Measurements from ENCODE around the gene ARHGEF39.

Gene ARHGEF39

DNA sequence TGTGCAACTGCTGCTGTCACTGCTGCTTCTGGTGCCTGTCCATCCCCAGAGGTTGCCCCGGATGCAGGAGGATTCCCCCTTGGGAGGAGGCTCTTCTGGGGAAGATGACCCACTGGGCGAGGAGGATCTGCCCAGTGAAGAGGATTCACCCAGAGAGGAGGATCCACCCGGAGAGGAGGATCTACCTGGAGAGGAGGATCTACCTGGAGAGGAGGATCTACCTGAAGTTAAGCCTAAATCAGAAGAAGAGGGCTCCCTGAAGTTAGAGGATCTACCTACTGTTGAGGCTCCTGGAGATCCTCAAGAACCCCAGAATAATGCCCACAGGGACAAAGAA is 9.0 kb upstream of the ARHGEF39 start:
- no peak for DNase-seq (ENCODE audit: low read depth)

DNA sequence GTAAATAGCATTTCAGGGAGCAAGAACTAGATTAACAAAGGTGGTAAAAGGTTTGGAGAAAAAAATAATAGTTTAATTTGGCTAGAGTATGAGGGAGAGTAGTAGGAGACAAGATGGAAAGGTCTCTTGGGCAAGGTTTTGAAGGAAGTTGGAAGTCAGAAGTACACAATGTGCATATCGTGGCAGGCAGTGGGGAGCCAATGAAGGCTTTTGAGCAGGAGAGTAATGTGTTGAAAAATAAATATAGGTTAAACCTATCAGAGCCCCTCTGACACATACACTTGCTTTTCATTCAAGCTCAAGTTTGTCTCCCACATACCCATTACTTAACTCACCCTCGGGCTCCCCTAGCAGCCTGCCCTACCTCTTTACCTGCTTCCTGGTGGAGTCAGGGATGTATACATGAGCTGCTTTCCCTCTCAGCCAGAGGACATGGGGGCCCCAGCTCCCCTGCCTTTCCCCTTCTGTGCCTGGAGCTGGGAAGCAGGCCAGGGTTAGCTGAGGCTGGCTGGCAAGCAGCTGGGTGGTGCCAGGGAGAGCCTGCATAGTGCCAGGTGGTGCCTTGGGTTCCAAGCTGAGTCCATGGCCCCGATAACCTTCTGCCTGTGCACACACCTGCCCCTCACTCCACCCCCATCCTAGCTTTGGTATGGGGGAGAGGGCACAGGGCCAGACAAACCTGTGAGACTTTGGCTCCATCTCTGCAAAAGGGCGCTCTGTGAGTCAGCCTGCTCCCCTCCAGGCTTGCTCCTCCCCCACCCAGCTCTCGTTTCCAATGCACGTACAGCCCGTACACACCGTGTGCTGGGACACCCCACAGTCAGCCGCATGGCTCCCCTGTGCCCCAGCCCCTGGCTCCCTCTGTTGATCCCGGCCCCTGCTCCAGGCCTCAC is 8.4 kb upstream of the ARHGEF39 start, which contains the start of gene CA9:
TSS of gene CA9 (plus strand) at position 797 of the 893 bp plus-strand sequence. CDS start at position 829, 32 bp downstream.
- no peak for DNase-seq (ENCODE audit: low read depth)

DNA sequence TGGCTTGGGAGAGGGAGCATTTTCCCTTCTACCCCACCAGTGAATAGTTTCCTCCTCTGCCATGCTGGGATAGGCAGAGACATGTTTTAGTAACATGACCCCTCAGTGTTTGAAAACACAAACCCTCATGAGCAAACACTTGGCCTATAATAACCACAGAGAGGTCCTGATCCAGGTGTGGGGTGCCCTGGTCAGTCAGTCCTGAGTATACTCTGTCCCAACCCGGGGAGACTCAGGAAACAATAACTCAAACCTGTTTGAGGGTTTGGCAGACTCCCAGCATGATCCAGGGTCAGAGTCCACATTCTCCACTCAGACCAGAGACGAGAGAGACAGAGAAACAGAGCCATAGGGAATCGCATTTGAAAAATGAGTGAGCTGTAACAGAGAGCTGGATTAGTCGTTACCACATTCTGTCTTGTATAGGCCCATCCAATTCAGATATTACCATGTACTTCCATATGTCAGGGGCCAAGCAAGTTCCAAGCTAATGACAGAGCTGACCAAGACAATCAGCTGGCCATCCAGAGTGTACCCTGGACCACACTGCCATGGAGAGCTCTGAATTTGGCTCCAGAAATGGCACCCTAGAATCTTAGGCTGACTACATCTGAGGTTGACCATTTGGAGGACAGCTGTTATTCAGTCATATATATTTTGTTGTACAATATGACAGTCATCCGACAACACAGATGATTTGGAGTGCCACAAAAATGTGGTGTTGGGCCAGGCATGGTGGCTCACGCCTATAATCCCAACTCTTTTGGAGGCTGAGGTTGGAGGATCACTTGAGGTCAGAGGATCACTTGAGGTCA is 4.5 kb upstream of the ARHGEF39 start:
- no peak for DNase-seq (ENCODE audit: low read depth)

DNA sequence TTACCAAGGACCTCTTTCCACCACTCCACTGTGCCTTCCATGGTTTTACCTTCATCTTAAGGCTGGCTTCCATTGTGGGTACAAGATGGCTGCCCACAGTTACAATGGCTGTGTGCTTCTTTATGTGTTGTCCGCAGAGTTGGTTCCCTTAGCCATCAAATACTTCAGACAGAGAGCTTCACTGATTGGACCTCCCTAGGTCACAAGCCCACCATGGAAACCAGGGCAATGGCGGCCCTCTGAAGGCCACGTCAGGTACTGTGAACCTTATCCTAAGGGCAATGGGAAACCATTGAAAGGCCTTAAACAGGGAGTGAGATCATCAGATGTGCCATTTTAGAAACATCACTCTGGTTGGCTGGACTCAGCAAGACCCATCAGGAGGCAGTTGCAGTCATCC is 2.9 kb upstream of the ARHGEF39 start:
- no peak for DNase-seq (ENCODE audit: low read depth)

DNA sequence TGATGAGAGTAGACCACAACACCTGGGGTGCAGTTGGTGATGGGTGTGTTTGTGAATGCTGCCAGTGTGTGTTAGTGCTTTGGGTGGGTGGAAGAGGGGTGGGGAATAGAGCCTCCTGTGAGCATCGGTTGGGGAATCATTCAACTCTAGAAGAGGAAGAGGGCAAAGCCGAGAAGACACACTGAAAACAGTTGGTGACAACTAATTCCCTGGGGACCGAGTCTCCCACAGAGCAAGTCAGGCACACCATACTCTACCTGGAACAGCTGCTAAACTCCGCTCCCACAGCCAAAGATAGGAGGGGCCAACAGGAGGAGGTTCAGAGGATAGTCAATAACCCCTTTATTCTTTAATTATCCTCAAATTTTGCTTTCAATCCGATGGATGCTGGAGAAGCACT is 1.6 kb upstream of the ARHGEF39 start:
- DNase-seq (ENCODE audit: low read depth) = no peak

DNA sequence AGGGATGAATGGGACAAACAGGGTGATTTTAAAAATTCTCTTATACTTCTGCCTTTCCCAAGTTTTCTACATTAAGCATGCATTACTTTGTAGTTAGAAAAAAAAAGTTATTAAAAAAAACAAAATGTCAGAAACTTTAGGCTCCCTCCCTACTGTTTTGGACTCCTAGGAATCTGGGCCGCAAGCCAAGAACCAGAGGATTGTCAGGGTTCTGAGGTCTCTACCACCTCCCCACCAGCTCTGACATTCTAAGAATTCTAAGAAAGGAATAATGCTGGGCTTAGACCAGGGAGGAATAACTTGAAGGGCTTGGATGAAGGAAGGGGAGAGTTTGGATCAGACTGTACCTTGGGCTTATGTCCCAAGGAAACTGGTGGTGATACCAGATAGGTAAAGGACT is 1.1 kb upstream of the ARHGEF39 start:
- no peak for DNase-seq (ENCODE audit: low read depth)

DNA sequence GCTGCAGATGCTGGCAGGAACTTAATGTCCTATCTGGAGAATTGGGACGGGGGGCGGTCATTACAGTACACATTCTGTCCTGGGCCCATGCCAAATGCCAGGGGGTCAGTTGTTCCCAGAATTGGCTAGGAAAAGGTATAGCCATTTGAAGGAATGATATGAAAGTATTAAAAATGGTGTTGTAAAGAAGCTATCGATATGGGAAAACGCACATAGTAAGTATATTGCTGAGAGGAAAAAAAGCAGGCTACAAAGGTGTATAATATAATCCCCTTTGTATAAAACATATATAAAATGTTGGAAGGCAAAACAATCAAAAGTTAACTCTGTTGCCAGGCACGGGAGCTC is 450 bp upstream of the ARHGEF39 start:
- DNase-seq (ENCODE audit: low read depth) = no peak

DNA sequence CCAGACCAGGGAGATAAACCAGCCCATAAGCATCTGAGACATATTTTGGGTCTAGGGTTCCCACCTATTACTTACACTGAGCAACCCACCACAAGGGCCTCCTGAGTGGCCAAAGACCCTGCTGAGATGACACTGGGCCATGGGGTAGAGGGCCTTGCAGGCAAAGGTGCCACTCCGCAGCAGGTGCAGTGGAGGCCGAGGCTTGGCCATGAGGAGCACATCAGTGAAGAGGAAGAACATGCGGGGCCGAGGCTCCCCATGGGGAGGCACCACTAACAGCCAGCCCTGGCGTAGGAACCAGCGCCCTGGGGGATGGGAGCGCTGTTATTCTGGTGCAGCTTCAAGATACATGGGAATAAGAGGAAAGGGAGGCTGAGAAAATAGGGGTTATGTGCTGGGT is 2.6 kb downstream of the ARHGEF39 start:
- no peak for DNase-seq (ENCODE audit: low read depth)

DNA sequence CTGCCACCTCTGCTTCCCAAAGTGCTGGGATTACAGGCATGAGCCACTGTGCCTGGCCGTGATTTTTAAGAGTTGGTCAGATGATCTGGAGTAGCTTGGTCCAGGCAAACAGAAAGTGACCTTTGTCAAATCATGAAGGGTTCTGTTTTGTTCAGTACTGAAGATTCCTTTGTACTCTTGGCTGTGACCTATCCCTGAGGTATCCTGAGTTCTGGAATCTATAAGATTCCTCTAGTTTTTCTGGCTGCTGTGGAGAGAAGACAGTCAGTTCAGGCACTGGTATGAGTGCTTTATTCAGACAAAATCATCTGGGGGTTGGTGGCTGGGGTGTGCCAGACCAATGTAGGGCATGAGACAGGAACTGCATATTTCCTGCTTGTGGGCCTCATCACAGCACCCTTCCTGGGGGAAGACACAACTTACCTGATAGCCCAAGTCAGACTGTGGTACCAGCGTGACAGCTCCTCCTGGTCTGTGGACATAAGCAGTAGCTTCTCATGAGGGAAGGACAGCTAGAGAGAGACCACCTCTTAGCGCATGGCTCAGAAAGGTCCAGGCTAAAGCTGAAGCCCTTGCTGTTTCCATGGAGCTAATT is 3.1 kb downstream of the ARHGEF39 start:
- no peak for DNase-seq (ENCODE audit: low read depth)

DNA sequence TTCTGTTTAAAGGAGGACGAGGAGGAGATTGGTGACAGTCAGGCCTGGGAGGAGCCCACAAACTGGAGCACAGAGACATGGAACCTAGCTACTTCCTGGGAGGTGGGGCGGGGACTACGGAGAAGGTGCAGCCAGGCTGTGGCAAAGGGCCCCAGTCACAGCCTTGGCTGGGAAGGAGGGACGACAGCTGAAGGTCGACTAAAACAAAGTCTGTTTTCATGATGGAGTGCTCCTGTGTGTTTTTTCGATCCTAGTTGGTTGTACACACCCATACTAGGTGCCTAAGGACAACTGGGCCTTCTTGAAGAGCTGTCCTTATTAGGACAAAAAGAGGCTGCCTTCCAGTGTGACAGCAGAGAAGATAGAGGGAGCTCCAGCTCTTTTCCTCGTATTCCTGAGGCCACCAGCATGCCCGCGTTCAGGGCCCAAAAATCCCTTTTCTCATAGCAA is 4.0 kb downstream of the ARHGEF39 start:
- no peak for DNase-seq (ENCODE audit: low read depth)

DNA sequence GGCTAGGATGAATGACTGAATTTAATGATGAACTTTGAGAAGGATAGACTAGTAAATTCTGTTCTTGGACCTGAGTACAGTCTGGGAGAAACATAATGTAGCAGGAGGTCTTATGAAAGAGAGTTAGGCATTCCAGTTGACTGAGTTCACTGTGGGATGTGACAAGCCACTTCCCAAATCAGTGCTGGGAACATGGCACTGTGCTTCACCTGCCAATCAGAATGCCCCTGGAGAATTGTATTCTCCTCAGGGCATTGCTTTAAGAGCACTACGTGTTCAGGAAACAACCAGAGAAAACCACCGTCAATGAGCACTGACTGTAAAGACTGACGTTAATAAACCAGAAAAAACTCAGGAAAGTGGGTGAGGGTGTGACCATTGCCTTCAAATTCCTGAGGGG is 5.7 kb downstream of the ARHGEF39 start:
- no peak for DNase-seq (ENCODE audit: low read depth)

DNA sequence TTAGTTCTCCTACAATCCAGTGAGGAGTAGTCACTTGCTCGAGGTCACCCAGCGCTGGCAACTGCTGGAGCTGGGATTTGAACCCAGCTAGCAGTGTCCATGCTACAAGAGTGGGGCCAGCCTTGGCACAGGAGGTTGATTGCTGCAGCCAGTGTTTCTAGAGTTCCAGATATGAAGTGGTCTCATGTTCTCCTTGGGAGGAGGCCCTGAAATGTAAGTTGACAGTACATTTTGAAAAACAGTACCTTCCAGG is 6.1 kb downstream of the ARHGEF39 start:
- DNase-seq (ENCODE audit: low read depth) = no peak

DNA sequence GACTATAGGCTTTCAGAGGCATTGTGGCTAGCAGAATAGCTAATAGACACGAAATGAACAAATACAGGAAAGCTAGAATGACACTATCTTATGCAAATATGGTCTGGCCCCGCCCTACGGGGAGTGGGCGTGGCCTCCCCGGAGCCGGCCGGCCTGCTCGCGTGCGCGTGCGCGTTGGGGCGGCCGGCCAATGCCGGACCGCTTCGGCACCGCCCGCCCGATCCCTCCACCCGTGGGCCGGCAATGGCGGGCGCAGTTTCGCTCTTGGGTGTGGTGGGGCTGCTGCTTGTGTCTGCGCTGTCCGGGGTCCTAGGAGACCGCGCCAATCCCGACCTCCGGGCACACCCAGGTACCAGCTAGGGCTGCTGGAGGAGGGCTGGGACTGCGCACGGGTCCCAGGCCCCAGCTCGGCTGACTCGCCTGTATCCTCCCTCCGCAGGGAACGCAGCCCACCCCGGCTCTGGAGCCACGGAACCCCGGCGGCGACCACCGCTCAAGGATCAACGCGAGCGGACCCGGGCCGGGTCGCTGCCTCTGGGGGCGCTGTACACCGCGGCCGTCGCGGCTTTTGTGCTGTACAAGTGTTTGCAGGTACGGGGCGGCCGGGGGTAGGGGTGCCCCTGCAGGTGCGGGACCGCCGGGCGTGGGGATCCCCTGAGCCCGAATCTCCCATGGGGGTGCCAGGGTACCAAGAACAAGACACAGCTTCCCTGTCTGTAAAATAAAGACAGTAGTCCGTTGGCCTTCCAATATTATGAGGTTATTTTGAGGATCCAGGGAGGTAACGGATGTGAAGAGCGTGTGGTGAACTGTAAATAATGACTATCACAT is 6.6 kb downstream of the ARHGEF39 start, which contains the start of gene CCDC107:
TSS of gene CCDC107 (plus strand) at position 156 of the 831 bp plus-strand sequence. CDS start at position 244, 88 bp downstream.
- peak; percentile 62 for DNase-seq (ENCODE audit: low read depth)

DNA sequence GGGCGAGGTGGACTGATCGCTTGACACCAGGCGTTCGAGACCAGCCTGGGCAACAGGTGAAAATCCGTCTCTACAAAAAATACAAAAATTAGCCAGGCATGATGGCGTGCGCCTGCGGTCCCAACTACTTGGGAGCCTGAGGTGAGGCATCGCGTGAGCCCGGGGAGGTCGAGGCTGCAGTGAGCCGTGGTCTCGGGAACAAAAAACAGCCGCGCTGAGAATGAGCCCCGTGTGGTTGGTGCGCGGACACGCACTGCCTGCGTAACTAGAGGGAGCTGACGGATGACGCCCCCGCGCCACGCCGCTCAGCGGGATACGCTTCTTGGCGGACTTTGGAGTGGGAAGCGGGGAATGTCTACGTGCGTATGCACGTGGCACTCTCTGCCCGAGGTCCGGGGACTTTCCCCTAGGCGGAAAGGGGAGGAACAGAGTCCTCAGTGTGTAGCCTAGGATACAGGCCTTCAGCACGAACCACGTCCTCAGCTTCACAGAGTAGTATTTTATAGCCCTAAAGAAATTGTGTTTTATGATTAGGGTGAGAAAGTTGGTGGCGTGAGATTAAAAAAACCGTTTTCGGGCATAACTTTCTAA is 7.4 kb downstream of the ARHGEF39 start, which contains the start of gene RMRP:
TSS of gene RMRP (minus strand) at position 474 of the 591 bp plus-strand sequence.
- DNase-seq (ENCODE audit: low read depth) = peak; percentile 98

DNA sequence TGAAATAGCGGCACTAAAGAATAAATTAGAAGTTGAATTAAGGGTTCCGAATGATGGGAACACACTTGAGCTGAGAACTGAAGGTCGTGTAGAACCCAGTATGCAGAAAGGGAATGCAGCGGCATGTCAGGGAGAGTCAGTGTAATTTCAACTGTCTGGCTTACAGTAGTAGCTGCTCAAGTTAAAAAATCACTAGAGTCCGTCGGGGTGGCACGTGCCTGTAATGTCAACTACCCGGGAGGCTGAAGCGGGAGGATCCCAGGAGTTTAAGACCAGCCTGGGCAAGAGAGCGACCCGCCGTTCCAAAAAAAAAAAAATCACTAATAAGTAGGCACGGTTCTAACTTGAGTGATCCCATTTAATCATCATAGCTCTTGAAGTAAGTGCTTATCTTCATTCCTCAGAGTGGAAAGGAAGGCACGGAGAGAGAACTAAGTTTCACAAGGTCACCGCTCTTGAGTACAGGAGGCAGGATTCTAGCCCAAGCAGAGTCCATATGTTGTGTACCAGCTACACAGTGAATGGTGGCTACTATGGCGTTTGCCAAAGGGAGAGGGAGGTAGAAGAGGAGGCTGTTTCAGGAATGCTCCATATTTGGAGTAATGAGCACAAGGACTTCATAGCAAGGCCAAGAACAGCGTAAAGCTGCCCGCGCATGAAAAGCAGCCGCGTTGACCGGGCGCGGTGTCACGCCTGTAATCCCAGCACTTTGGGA is 8.0 kb downstream of the ARHGEF39 start:
- DNase-seq (ENCODE audit: low read depth) = no peak

DNA sequence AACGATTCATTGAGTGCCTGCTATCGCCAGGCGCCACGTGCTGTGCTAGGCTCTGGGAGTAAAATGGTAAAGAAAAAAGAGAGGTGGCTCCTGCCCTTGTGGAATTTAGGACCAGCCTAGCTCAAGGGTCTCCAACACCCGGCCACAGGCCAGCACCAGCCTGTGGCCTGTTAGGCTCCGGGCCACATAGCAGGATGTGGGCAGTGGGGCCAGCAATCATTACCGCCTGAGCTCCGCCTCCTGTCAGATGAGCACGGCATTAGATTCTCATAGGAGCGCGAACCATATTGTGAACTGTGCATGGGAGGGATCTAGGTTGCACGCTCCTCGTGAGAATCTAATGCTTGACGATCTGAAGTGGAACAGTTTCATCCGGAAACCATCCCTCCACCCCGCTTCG is 8.6 kb downstream of the ARHGEF39 start:
- DNase-seq (ENCODE audit: low read depth) = peak; percentile 65

DNA sequence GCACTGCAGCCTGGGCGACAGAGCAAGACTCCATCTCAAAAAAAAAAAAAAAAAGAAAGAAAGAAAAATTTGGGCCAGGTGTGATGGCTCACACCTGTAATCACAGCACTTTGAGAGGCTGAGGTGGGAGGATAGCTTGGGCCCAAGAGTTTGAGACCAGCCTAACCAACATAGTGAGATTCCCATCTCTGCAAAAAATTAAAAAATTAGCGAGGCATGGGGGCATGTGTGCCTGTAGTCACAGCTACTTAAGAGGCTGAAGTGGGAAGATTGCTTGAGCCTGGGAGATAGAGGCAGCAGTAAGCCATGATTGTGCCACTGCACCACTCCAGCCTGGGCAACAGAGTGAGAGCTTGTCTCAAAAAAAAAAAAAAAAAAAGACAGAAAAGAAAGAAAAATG is 11.4 kb downstream of the ARHGEF39 start:
- no peak for DNase-seq (ENCODE audit: low read depth)

DNA sequence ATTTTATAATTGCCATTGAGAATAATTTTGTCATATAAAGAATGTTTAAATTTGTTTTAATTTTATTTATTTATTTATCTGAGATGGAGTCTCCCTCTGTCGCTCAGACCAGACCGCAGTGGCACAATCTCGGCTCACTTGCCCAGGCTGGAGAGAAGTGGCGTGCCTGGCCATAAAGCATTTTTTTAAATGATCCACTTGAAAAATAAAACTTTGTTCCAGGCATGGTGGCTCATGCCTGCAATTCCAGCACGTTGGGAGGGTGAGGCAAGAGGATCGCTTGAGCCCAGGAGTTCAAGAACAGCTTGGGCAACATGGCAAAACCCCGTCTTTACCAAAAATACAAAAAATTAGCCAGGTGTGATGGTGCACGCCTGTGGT is 12.2 kb downstream of the ARHGEF39 start:
- DNase-seq (ENCODE audit: low read depth) = no peak

DNA sequence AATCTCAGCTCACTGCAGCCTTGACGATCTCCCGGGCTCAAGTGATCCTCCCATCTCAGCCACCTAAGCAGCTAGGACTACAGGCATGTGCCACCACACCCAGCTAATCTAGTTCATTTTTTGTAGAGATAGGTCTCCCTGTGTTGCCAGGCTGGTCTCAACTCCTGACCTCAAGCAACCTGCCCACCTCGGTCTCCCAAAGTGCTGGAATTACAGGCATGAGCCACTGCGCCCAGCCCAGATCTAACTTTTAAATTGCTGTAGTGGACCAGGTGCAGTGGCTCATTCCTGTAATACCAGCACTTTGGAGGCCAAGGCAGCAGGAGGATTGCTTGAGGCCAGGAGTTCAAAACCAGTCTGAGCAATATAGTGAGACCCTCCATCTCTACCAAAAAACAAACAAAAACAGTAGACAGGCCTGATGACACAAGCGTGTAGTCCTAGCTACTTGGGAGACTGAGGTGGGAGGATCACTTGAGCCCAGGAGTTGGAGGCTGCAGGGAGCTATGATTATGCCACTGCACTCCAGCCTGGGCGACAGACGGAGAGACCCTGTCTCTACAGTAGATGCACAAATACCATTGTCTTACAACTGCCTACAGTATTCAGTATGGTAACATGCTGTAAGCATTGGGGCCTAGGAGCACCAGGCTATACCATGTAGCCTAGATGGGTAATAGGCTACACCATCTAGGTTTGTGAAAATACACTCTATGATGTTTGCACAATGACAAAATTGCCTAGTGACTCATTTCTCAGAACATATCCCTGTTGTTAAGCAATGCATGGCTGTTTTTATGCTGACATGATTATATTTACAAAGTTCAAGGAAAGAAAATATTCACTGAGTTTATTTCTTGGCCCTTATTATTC is 12.8 kb downstream of the ARHGEF39 start:
- no peak for DNase-seq (ENCODE audit: low read depth)

Data from CMK (cell line).